Activated CD4-positive, alpha-beta T cell treated with anti-CD3 and anti-CD28 coated beads, Interleukin-2, amount 50 U/mL, for 16 hours (primary cell): ENCODE data around the gene UIMC1.
"Not testable (repeated sequence)": the region's sequence is repeated elsewhere in the genome, so short reads cannot be mapped to it uniquely, and the experiment has no call there.

Source experiments
- DNase-seq: peaks from one replicate; pipeline ENCODE4 v3.0.0-alpha.2; 2020

UIMC1 gene

DNA sequence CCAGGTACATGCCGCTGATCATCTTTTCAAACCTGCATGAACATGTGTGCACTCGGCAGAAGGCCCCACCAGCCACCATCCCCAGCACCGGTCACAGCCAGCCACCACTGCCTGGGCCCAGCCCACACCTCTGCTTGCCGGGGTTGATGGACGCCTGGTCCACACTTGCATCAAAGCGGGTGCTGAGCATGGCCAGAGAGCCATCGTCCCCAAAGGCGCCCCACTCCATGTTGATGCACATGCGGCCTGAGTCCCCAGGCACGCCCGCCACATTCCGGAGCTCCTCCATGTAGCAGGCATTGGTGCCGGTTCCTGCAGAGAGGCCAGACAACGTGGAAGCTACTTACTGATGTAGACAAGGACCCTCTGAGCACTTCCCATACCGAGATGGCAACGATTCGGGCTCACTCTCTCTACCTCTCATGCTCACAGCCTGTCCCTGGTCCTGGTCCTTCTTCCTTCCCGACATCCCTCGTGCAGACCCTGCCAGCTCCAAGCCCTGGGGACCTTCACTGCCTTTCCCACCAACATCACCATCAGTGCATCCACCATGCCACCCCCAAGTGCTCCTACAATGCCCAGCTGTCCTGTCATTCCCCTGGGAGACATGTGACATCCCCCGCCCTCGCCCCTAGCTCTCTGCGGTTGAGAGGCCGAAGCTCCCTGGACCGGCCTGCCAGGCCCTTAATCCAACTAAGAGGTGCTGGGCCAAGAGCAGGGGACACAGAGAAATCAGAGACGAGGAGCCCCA lies 124.6 kb downstream of the UIMC1 start:
- no peak for DNase-seq

DNA sequence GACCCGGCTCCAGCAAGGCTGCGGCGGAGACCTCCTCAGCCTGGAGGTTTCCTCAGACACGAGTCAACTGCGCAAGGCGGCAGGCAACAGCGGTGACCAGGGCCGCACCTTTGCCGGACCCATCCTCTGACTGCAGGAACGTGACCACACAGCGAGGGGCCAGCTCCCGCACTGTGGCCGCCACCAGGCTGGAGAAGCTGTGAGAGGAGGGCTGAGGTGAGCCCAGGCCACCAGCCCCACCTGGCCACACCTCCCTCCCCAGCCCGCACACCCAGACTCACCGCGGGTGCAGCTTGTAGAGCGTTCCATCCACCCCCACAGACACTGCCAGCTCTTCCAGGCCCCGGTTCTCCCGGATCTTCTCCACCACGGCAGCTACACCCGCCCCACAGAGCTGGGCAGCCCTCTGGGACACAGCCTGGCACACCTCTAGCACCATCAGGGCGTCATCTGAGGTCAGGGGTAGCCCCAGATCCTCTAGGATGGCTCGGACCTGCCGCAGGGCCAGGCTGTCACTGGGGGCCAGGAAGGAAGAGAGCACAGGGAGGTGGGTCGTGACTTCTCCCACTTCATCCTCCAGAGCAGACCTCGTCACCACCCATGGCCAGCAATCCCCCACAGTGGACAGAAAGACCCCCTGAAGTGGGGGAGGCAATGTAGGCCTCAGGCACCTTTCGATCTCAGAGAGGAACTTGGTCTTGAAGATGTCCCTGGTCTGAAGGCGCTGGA lies 125.4 kb downstream of the UIMC1 start:
- DNase-seq, result no peak

DNA sequence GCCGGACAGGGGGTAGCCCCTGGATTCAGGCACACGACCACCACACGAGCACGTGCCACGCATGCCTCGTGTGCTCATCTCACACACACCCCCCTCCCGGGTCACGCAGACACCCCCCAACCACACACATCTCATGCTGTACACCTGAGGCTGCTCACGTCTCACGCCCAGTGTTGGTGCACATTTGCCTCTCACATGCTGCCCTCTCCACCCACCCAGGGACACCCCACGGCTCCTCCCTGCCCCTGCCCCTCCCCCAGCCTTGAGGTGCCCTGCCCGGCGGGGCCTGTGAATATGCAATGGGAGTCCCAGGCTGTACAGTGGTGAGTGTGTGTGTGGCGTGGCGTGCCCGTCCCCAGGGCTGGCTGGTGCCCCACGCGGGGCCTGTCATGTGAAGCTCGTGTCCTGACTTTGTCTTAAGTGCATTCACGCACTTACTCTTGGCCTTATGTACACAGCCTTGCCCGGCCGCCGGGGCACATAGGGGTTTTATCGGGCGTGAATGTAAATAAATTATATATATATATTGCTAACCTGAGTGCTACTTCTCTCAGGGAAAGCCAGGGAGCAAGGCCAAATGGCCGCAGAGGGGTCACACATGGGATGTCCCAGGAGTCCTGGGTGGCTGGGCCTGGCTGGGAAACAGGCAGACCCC lies 126.1 kb downstream of the UIMC1 start:
- DNase-seq, result no peak

DNA sequence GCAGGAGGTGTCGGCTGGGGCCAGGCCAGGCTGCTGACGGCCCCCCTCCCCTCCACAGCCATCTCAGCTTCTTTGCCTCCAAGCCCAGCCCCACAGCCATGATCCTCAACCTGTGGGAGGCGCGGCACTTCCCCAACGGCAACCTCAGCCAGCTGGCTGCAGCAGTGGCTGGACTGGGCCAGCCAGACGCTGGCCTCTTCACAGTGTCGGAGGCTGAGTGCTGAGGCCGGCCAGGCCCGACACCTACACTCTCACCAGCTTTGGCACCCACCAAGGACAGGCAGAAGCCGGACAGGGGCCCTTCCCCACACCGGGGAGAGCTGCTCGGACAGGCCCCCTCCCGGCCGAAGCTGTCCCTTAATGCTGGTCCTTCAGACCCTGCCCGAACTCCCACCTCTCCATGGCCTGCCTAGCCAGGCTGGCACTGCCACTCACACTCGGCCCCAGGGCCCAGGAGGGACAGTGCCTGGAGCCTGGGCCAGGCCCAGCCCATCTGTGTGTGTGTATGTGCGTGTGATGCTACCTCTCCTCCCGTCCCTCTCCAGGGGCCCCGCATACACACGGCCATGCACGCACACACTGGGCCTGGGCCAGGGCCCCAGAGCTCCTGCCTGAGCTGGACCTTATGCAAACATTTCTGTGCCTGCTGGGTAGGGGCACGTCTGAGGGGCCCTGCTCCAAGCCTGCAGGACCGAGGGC lies 126.8 kb downstream of the UIMC1 start:
- DNase-seq, result no peak

DNA sequence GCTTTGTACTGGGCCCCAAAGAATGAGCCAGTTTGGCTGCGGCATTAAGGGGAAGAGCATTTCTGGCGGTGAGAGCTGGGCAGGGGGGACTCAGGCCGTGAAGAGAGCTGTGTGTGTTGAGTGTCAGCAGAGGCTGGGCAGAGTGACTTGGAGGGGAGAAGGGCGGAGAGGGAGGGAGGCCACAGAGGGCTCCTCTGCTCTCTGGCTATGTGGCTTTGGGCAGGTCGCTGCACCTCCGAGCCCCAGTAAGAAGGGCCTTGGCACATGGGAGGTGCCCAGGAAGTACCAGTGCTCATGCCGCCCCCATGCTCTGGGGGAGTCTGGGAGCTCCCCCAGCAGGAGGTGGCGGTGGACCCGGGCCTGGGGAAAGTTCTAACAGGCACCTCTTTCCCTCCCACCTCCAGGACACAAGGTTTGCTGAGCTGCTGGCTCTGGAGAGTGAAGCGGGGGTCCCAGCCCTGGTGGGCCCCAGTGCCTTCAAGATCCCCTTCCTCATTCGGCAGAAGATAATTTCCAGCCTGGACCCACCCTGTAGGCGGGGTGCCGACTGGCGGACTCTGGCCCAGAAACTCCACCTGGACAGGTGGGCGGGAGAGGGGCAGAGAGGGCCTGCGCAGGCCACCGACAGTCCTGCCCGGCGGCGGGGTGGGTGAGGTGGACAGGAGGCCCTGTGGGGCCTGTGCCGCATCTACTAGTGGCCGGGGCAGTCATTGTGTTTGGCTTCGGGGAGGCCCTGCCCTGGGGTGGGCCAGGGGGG lies 127.5 kb downstream of the UIMC1 start:
- DNase-seq, result no peak

DNA sequence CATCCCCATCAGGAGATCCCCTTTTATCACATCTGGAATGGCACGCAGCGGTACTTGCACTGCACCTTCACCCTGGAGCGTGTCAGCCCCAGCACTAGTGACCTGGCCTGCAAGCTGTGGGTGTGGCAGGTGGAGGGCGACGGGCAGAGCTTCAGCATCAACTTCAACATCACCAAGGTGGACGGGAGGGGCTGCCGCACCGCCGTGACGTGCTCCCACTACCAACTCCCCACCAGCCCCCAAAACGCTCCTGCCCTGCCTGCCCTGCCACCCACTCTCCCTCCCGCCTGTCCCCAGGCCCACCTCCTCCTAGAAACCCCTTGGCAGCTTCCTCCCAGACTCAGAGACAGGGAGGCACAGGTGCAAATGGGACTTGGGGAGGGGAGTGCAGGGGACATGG lies 128.1 kb downstream of the UIMC1 start:
- DNase-seq, result no peak

DNA sequence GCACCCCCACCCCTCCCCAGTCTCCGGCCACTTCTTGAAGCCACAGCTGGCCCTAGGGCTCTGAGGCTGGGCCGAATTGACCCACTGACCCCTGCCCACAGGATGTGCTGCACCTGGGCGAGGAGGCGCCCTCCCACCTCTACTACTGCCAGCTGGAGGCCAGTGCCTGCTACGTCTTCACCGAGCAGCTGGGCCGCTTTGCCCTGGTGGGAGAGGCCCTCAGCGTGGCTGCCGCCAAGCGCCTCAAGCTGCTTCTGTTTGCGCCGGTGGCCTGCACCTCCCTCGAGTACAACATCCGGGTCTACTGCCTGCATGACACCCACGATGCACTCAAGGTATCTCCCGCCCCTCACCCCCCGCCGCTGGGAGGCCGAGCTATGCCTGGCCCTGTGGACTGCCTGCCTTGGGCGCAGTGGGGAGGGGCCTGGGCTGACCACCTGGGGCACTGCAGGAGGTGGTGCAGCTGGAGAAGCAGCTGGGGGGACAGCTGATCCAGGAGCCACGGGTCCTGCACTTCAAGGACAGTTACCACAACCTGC lies 128.7 kb downstream of the UIMC1 start:
- DNase-seq, result no peak

DNA sequence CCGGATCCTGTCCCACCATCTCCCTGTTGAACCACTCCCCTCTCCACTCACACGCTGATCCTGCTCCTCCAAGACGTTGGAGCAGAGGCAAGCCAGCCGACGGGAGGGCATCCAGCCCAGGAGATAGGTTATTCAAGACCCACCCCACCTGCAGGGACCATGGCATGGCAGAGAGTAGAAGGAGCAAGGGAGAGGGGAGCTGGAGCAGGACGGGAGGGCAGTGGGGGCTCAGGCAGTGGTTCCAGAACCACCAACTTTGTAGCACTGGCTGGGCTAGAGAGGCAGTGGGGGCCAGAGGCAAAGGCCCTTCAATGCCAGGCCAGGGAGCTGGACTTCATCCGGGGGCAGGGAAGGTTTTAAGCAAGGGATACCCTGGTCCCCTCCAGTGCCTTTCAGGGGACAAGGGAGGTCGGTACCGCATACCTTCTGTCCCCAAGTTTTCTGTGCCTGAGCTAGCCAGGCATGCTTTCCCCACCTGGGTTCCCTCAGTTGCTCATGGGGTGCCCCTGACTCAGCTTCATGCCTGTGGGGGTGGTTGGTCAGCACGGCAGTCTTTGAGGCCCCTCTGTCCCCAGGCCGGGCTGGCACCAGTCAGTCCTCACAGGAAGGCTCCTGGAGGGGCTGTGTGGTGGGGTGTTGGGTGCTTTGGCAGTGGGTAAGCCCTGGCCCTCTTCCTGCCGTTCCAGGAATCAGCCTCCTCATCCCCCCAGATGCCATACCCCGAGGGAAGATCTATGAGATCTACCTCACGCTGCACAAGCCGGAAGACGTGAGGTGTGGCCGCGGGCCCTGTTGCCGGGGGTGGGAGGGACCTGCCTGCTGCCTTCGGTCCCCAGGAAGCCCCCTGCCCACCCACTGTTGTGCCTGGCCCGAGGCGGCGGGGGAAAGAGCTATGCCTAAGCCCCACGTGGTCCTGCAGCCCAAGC lies 129.8 kb downstream of the UIMC1 start:
- no peak for DNase-seq

DNA sequence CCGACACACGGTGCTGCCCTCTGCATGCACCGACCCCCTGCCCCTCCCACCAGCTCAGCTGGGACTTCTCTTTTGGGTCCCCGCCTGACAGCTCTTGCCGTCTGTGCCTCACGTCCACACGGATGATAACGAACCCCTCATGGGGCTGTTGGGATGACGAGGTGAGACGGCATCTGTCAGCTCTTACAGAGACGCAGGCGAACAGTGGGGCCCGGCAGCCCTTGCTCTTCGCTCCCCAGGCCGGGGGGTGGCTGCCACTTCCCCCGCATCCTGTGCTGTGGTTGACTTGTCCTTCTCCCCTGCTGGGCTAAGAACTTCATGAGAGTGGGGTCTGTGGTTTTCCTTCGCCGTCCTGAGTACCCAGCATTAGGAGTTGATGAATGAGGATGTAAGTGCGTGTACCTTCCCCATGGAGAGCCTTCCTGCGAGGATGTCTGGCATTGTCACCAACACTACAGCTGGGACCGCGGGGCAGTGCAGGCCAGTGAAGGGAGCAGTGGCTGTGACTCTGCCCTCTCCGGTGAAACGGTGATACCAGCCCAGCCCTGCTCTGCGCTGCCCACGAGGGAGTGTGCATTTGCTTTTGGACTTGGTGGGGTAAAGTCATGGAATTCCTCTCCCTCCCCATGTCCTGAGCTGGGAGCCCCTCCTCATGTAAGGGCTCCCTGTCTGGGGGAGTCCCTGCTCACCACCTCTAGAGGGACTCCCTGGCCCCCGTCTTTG lies 130.6 kb downstream of the UIMC1 start:
- no peak for DNase-seq

DNA sequence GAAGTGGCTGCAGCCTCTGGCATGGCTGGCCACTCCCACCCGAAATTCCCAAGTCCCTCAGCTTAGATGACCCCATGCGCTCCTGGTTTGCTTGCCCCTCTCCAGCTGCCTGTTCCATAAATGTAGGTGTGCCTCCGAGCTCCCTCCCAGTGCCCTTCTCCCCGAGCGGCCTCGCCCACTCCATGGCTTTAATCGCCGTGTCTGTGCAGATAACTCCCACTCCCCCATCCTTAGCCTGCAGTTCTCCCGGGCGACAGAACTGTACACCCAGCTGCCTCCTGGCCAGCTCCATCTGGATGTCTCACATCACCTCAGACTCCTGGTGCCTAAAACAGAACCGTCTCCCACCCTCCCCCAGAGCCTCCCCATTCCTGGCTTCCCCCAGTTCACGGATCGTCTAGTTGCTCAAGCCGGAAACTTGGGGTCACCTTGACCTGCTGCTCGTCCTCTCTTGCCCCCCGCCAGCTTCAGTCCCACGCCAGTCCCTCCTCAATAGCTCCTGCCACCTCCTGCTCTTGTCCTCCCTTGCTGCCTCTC lies 131.5 kb downstream of the UIMC1 start:
- no peak for DNase-seq

DNA sequence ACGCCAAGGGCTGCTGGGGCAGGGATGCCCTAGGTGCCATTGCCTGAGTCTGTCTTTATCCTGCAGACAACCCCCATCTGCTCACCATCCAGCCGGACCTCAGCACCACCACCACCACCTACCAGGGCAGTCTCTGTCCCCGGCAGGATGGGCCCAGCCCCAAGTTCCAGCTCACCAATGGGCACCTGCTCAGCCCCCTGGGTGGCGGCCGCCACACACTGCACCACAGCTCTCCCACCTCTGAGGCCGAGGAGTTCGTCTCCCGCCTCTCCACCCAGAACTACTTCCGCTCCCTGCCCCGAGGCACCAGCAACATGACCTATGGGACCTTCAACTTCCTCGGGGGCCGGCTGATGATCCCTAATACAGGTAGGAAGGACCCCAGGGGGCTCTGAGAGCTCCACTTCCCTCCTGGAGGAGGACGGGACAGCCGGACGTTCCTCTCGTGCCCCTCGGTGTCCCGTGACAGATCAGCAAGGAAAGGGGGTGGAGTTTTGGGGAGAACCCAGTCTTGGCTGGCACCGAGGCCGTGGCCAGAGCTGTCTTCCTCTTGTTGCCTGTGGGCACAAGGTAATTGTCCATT lies 132.3 kb downstream of the UIMC1 start:
- no peak for DNase-seq

DNA sequence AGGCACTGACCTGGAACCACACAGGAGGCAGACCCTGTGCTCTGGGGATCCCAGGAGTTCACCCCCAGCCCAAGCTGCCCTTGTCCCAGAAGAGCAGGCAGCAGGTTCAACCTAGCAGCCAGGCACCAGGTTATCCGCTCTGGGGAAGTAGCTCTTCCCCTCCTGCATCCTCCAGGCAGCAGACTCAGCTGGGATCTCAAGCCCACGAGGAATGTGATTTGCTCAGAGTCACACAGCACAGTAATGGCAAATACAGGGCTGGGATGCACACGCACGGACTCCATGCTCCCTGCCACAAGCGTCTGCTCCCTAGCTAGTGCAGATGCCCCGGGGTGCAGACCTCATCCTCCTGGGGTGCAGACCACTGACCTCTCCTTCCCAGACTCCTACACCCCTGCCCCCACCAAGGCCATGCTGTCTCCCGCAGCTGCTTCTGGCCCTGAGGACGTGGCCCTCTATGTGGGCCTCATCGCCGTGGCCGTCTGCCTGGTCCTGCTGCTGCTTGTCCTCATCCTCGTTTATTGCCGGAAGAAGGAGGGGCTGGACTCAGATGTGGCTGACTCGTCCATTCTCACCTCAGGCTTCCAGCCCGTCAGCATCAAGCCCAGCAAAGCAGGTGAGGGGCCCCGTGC lies 132.9 kb downstream of the UIMC1 start:
- no peak for DNase-seq

DNA sequence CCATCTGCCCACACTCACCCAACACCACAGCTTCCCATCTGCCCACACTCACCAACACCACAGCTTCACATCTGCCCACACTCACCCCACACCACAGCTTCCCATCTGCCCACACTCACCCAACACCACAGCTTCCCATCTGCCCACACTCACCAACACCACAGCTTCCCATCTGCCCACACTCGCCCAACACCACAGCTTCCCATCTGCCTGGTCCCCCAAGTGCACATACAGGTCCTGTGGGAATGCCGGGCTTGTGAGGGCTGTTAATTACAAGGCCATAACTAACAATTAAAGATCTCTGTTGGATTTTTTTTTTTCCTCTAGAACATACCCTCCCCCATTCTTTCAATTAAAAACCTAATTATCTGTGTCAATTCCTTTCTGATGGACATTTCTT lies 133.6 kb downstream of the UIMC1 start:
- DNase-seq, result not testable (repeated sequence)

DNA sequence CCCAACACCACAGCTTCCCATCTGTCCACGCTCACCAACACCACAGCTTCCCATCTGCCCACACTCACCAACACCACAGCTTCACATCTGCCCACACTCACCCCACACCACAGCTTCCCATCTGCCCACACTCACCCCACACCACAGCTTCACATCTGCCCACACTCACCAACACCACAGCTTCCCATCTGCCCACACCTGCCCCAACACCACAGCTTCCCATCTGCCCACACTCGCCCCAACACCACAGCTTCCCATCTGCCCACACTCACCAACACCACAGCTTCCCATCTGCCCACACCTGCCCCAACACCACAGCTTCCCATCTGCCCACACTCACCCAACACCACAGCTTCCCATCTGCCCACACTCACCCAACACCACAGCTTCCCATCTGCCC lies 134.0 kb downstream of the UIMC1 start:
- not testable (repeated sequence) for DNase-seq

DNA sequence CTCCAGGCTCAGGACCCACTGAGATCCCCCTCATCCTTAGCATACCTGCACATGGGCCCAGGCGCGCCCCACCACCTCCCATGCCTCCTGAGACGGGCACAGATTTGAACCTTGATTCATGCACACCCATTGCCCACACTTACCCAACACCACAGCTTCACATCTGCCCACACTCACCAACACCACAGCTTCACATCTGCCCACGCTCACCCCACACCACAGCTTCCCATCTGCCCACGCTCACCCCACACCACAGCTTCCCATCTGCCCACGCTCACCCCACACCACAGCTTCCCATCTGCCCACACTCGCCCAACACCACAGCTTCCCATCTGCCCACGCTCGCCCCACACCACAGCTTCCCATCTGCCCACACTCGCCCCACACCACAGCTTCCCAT lies 135.9 kb downstream of the UIMC1 start:
- DNase-seq, result not testable (repeated sequence)

DNA sequence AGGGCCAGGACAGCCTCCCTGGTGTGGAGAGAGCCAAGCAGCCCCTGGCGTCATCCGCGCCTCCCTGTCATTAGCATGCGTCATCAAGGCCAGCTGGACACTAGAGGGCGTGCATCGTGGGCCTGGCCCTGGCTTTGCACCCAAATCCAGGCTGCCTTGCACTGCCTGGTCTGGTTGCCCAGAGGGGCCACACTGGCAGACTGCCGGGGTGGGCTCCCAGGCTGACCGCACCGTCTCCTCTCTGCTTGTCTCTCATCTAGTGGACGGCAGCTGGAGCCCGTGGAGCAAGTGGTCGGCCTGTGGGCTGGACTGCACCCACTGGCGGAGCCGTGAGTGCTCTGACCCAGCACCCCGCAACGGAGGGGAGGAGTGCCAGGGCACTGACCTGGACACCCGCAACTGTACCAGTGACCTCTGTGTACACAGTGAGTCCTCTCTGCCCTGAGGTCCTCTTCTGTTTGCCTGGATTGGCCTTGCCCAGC lies 136.4 kb downstream of the UIMC1 start:
- no peak for DNase-seq

DNA sequence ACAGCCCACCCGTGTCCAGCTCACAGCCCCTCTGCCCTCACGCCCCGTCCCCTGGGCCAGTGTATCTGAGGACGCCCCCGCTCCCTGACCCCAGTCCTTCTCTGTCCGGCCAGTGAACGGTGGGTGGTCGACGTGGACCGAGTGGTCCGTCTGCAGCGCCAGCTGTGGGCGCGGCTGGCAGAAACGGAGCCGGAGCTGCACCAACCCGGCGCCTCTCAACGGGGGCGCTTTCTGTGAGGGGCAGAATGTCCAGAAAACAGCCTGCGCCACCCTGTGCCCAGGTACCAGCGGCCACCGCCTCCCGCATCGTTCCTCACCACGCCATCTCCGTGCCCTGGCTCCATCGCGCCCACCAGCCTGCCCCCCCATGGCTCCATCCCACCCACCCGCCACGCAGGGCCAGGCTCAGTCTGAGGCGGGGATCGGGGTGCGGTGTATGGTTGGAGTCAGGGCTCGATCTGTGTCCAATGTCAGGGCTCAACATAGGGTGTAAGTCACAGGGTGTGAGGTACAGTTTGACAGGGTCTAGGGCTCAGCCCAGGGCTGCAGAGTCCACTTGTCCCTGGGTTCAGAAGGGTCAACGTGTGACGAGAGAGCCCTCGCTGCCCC lies 137.0 kb downstream of the UIMC1 start:
- no peak for DNase-seq

DNA sequence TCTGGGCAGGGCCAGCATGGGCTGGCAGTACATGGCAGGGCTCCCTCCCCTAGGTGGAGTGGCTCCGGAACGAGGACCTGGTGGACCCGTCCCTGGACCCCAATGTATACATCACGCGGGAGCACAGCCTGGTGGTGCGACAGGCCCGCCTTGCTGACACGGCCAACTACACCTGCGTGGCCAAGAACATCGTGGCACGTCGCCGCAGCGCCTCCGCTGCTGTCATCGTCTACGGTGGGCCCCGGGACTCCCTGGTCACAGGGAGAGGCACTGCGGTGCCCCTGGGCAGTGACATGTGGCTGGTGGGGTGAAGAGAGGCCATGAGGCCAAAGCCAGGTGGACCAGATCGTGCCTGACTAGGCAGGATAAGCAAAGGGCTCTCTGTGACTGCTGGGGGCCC lies 137.8 kb downstream of the UIMC1 start:
- no peak for DNase-seq

DNA sequence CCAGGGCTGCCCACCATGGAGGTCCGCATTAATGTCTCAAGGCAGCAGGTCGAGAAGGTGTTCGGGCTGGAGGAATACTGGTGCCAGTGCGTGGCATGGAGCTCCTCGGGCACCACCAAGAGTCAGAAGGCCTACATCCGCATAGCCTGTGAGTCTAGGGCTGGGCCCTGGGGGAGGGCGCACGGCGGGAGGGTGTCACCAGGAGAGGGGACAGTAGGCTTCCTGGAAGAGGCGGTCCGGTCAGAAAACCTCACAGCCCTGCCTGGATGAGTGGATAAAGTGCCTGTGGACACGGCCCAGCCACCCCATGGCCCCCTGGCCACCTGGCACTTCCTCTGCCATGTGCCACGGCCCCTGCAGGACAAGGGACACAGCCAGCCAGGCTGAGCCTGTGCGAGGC lies 138.5 kb downstream of the UIMC1 start:
- DNase-seq, result no peak
